ENCODE measurements around the gene IL1R2. TPM values are rescaled to one million over a fixed set of nuclear protein-coding genes. Genes with fewer than 3 reads are reported as not detected.

The IL1R2 gene
- total RNA-seq, 2 experiments from 2014 or later, result 10.3 to 10.5 TPM

DNA sequence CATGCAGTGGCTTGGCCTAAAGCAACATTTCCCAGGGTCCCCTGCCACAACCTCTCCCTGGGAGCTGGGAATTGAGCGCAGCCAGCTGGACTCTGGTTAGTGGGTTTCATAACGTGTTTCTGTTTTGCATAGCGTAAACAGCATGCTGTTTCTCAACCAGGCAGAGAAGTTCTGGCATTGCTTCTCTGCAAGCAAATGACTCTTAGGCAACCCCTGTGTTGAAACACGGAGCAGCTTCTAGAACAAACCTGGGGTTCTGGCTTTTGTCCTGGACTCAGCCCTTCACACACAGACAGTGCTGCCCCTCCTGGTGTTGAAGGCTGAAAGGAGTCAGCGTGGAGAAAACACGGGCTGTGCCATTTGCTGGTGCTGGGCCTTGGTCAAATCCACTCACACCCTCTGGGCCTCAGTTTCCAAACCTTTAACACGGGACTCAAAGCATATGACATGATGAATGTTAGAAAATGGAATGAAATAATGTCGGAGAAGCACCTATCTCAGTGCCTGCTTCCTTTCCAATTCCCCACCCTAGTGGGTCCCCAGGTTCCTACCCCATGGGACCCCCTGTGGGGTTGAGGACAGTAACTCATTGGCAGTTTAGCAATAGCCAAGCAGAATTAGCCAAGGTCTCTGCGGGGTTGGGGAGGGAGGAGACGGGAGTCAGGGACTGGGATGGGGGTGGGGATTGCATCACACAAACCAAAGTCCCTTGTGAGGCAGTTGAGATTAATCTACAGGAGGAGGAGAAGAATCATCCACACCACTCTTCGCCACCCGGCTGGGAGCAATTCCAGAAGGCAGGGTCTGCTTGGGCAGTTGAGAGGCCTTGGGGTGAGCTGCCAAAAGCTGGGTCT is 30.2 kb upstream of the IL1R2 start:
- intact Hi-C loops (cut with micrococcal nuclease), result no loop called here
- peaks cover 3% of the 10 kb centered on the region for H3K4me1 Mint-ChIP-seq (ENCODE audit: low read depth)
- CTCF ChIA-PET, result no interaction called here

DNA sequence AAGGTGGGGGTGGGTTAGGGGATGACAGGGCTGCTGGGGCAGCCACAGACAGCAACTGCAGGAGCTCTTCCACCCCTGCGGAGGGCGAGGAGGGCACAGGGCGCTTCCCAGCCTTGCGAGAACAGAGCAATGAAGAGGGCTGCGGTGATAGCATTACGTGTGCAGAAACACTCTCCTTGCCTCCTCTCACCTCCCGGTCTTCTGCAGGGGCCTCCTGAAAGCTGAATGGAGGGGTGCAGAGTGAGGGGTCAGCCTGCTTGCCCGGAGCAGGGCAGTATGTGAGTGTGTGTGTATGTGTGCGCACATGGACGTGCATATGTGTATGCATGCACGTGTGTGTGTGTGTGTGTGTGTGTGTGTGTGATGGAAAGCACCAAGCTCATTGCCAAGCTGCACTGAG is 29.5 kb upstream of the IL1R2 start:
- CTCF ChIA-PET, result no interaction called here
- peaks cover 3% of the 10 kb centered on the region for H3K4me1 Mint-ChIP-seq (ENCODE audit: low read depth)
- H3K27me3 Mint-ChIP-seq (ENCODE audit: low read depth), result no peaks in the 10 kb centered on the region
- intact Hi-C loops (cut with micrococcal nuclease), result no loop called here
- H3K27ac Mint-ChIP-seq, result no peak overlapping the region
- peaks cover 2% of the 10 kb centered on the region for H3K9me3 Mint-ChIP-seq
- H3K36me3 Mint-ChIP-seq (ENCODE audit: low read depth), result peaks cover 2% of the 10 kb centered on the region
- H3K4me3 Mint-ChIP-seq, result no peak overlapping the region
- no peak for DNase-seq

More for the DNA sequence above, 30.2 kb upstream of the IL1R2 start:
- no peak overlapping the region for H3K27ac Mint-ChIP-seq
- no peak overlapping the region for H3K4me3 Mint-ChIP-seq
- peaks cover 2% of the 10 kb centered on the region for H3K9me3 Mint-ChIP-seq
- no peak for DNase-seq
- H3K36me3 Mint-ChIP-seq (ENCODE audit: low read depth), result peaks cover 2% of the 10 kb centered on the region
- no peaks in the 10 kb centered on the region for H3K27me3 Mint-ChIP-seq (ENCODE audit: low read depth)

- Mint-ChIP-seq H3K36me3 (ENCODE audit: low read depth) (no peaks in the 10 kb centered on the region), H3K4me3 (no peak overlapping the region), H3K4me1 (ENCODE audit: low read depth) (peaks cover under 1% of the 10 kb centered on the region), H3K27ac (no peak overlapping the region), H3K9me3 (no peaks in the 10 kb centered on the region), H3K27me3 (ENCODE audit: low read depth) (no peaks in the 10 kb centered on the region)
- no peak for DNase-seq
- CTCF ChIA-PET, result no interaction called here
- intact Hi-C loops (cut with micrococcal nuclease), result no loop called here
These were observed 28.6 kb upstream of the IL1R2 start for GRCh38 chr2:101963198-101963597.

DNA sequence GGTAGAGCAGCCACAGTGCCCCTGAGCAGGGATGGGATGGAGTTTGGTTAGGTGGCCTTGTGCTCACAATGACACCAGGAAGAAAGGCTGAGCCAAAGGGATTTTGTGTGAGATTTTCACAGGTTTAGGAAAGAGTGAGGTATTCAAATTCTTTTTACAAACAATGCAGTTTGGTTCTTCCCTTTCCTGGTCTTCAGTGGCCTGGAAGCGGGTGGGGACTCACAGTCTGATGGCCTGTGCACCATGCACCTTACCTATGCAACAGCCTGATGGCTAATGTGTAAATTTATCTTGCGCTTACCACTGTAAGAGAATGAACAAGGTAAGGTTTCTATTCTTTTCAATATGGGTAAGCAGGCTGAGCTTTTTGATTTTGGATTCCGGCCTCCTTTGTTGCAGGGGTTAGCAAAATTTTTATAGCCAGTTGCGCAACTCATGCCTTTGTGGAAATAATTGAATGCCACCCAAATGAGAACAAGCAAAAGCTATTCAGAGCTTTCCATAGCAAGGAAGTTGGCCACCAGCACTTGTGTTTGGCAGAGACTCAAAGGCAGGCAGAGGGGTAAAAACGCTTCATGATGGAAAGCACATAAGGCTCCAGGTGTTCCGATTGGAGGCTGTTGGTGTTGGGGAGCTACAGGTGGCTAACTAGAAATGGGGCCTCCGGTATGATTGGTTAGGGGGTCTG is 23.8 kb upstream of the IL1R2 start:
- H3K4me1 Mint-ChIP-seq (ENCODE audit: low read depth), result peaks cover 5% of the 10 kb centered on the region
- H3K27me3 Mint-ChIP-seq (ENCODE audit: low read depth), result no peaks in the 10 kb centered on the region
- H3K27ac Mint-ChIP-seq, result no peak overlapping the region
- H3K4me3 Mint-ChIP-seq, result no peak overlapping the region
- intact Hi-C loops (cut with micrococcal nuclease), result no loop called here
- H3K36me3 Mint-ChIP-seq (ENCODE audit: low read depth), result no peaks in the 10 kb centered on the region
- peaks cover 20% of the 10 kb centered on the region for H3K9me3 Mint-ChIP-seq
- CTCF ChIA-PET, result no interaction called here
- no peak for DNase-seq

GRCh38 chr2:101969723-101970122 is 22.0 kb upstream of the IL1R2 start:
- Mint-ChIP-seq H3K27me3 (ENCODE audit: low read depth) (no peaks in the 10 kb centered on the region), H3K27ac (no peak overlapping the region), H3K4me1 (ENCODE audit: low read depth) (peaks cover 6% of the 10 kb centered on the region), H3K36me3 (ENCODE audit: low read depth) (no peaks in the 10 kb centered on the region), H3K4me3 (no peak overlapping the region), H3K9me3 (peaks cover 20% of the 10 kb centered on the region)
- no peak for DNase-seq
- CTCF ChIA-PET, result interaction anchor here (1.2 kb wide), 1 partner anchor 271 kb away, joined by 3 read pairs; no protein-coding TSS in a partner anchor
- intact Hi-C loops (cut with micrococcal nuclease), result no loop called here

GRCh38 chr2:101970901-101971300 is 20.9 kb upstream of the IL1R2 start:
- CTCF ChIA-PET, result interaction anchor here (0.6 kb wide), 1 partner anchor 16 kb away, joined by 3 read pairs; no protein-coding TSS in a partner anchor
- Mint-ChIP-seq H3K27me3 (ENCODE audit: low read depth) (no peaks in the 10 kb centered on the region), H3K4me1 (ENCODE audit: low read depth) (peaks cover 6% of the 10 kb centered on the region), H3K9me3 (peaks cover 20% of the 10 kb centered on the region), H3K27ac (no peak overlapping the region), H3K4me3 (no peak overlapping the region), H3K36me3 (ENCODE audit: low read depth) (no peaks in the 10 kb centered on the region)
- no peak for DNase-seq
- intact Hi-C loops (cut with micrococcal nuclease), result no loop called here

DNA sequence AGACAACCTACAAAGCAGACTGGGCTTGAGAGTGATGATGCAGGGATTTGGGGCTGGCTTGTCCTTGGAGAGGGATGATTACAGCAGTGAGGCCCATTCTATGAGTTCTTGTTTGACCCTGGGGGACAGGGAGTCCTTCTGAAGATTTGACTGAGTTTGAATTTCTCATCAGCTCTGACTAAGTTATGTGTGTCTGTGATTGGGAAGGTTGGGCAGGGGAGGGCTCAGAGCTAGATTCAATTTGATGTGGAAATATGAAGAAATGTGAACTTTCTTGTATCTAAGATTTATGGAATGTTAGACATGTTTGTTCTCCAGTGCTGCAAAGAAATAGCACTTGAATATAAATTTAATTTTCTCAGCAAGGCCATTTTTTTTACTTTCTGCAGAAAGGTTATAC is 19.9 kb upstream of the IL1R2 start:
- no peaks in the 10 kb centered on the region for H3K27me3 Mint-ChIP-seq (ENCODE audit: low read depth)
- CTCF ChIA-PET, result interaction anchor here (0.7 kb wide), 1 partner anchor 589 kb away, joined by 3 read pairs; no protein-coding TSS in a partner anchor
- no peak overlapping the region for H3K4me3 Mint-ChIP-seq
- intact Hi-C loops (cut with micrococcal nuclease), result no loop called here
- no peak overlapping the region for H3K27ac Mint-ChIP-seq
- H3K4me1 Mint-ChIP-seq (ENCODE audit: low read depth), result peaks cover 6% of the 10 kb centered on the region
- no peaks in the 10 kb centered on the region for H3K36me3 Mint-ChIP-seq (ENCODE audit: low read depth)
- H3K9me3 Mint-ChIP-seq, result peaks cover 20% of the 10 kb centered on the region
- DNase-seq, result no peak

DNA sequence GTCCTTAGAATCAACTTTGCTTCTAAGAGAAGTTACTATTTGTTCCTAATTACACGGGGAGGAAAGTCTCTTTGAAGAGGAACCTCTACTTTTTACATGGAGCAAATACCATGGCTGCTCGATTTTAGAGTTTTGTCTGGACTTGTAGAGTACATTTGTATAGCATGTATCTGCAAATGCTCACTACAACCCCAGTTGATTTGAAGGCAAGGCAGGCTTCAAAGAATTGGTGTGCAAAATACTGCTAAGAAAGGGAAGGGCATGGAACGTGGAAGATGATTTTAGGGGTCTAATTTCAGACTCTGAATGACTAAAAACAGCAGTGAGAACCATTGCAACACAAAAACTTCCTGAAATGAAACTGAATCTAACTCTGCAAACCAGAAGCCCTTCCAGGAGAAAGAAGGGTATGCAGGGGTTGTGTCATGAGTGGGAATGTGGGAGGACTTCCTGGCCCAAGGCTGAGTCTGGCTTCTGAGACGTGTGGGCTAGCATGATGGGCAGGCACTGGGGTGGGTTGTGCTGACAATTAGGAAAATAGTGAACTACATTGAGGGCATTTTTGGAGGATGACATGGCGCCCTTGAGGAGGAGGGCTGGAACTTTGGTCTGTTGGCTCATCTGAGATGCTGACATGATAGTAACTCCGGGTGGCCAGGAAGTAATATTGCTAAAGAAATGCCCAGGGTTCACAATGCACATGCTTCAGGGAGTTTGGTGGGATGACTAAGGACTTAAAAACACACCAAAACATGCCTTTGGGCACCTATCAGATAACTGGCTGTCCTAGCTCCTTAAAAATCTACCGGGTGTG is 18.9 kb upstream of the IL1R2 start:
- intact Hi-C loops (cut with micrococcal nuclease), result no loop called here
- H3K27me3 Mint-ChIP-seq (ENCODE audit: low read depth), result no peaks in the 10 kb centered on the region
- DNase-seq, result no peak
- peaks cover 6% of the 10 kb centered on the region for H3K4me1 Mint-ChIP-seq (ENCODE audit: low read depth)
- no peak overlapping the region for H3K4me3 Mint-ChIP-seq
- peaks cover 20% of the 10 kb centered on the region for H3K9me3 Mint-ChIP-seq
- no peak overlapping the region for H3K27ac Mint-ChIP-seq
- CTCF ChIA-PET, result no interaction called here
- H3K36me3 Mint-ChIP-seq (ENCODE audit: low read depth), result no peaks in the 10 kb centered on the region

- DNase-seq, result no peak
- peaks cover 20% of the 10 kb centered on the region for H3K9me3 Mint-ChIP-seq
- intact Hi-C loops (cut with micrococcal nuclease), result loop anchor here (1.0 kb wide), 1 partner anchor 16 kb away; no protein-coding TSS in a partner anchor
- H3K36me3 Mint-ChIP-seq (ENCODE audit: low read depth), result no peaks in the 10 kb centered on the region
- H3K27ac Mint-ChIP-seq, result no peak overlapping the region
- CTCF ChIA-PET, result no interaction called here
- peaks cover 6% of the 10 kb centered on the region for H3K4me1 Mint-ChIP-seq (ENCODE audit: low read depth)
- no peaks in the 10 kb centered on the region for H3K27me3 Mint-ChIP-seq (ENCODE audit: low read depth)
- no peak overlapping the region for H3K4me3 Mint-ChIP-seq
These were observed 17.1 kb upstream of the IL1R2 start for GRCh38 chr2:101974663-101975062.

- H3K4me3 Mint-ChIP-seq, result no peak overlapping the region
- H3K36me3 Mint-ChIP-seq (ENCODE audit: low read depth), result no peaks in the 10 kb centered on the region
- H3K27me3 Mint-ChIP-seq (ENCODE audit: low read depth), result no peaks in the 10 kb centered on the region
- no peak for DNase-seq
- CTCF ChIA-PET, result interaction anchor here (0.6 kb wide), 1 partner anchor 142 kb away, joined by 3 read pairs; no protein-coding TSS in a partner anchor
- H3K4me1 Mint-ChIP-seq (ENCODE audit: low read depth), result peaks cover 6% of the 10 kb centered on the region
- no peak overlapping the region for H3K27ac Mint-ChIP-seq
- intact Hi-C loops (cut with micrococcal nuclease), result no loop called here
- peaks cover 14% of the 10 kb centered on the region for H3K9me3 Mint-ChIP-seq
These were observed 16.4 kb upstream of the IL1R2 start for GRCh38 chr2:101975171-101975870.

DNA sequence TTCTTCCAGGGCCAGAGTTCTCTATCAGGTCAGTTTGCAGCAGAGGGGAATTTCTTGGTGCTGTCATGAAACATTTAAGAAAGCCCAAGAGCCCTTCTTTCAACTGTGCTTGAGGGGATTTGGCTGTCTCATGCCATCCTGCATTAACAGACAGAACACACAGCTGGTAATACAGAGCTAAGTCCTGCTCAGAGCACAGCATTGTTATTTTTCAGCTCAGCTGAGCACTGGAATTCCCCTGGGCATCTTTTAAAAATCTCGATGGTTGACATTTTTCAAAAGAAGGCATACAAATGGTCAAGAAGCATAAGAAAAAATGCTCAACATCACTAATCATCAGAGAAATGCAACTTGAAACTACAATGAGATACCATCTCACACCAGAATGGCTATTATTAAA is 14.9 kb upstream of the IL1R2 start:
- no peaks in the 10 kb centered on the region for H3K36me3 Mint-ChIP-seq (ENCODE audit: low read depth)
- intact Hi-C loops (cut with micrococcal nuclease), result no loop called here
- no peaks in the 10 kb centered on the region for H3K27me3 Mint-ChIP-seq (ENCODE audit: low read depth)
- H3K4me3 Mint-ChIP-seq, result no peak overlapping the region
- no peak overlapping the region for H3K27ac Mint-ChIP-seq
- DNase-seq, result no peak
- H3K4me1 Mint-ChIP-seq (ENCODE audit: low read depth), result peaks cover 6% of the 10 kb centered on the region
- CTCF ChIA-PET, result no interaction called here
- H3K9me3 Mint-ChIP-seq, result peaks cover 7% of the 10 kb centered on the region

GRCh38 chr2:101980368-101980767 is 11.4 kb upstream of the IL1R2 start:
- intact Hi-C loops (cut with micrococcal nuclease), result no loop called here

More at GRCh38 chr2:101980368-101980767, 11.4 kb upstream of the IL1R2 start:
- CTCF ChIA-PET, result interaction anchor here (1.4 kb wide), 1 partner anchor 26 kb away, joined by 4 read pairs; no protein-coding TSS in a partner anchor
- Mint-ChIP-seq H3K9me3 (no peaks in the 10 kb centered on the region), H3K27ac (no peak overlapping the region), H3K4me3 (no peak overlapping the region), H3K36me3 (ENCODE audit: low read depth) (no peaks in the 10 kb centered on the region), H3K27me3 (ENCODE audit: low read depth) (no peaks in the 10 kb centered on the region), H3K4me1 (ENCODE audit: low read depth) (peaks cover under 1% of the 10 kb centered on the region)
- no peak for DNase-seq
